OCI-LY1 (cell line): ENCODE results near the gene HKDC1.

ENCODE experiments used
- EZH2 ChIP-seq: fragments of 200-600 bp; sonication (generic), shearing (Covaris generic); IDR thresholded peaks from 2 replicates; pipeline ENCODE4 v1.8.0; 2017; ENCODE audit warnings: borderline replicate concordance, mixed run types, mild to moderate bottlenecking, antibody characterized with exemption, low read length, moderate library complexity, mixed read lengths
- TF ChIP-seq, protein P1 (sequence below): fragments of 200-600 bp; sonication (generic), shearing (Covaris generic); IDR thresholded peaks from 2 replicates; pipeline ENCODE4 v1.5.1; 2017; ENCODE audit warnings: mild to moderate bottlenecking, antibody characterized with exemption, low read length, moderate library complexity, mixed read lengths

DNA sequence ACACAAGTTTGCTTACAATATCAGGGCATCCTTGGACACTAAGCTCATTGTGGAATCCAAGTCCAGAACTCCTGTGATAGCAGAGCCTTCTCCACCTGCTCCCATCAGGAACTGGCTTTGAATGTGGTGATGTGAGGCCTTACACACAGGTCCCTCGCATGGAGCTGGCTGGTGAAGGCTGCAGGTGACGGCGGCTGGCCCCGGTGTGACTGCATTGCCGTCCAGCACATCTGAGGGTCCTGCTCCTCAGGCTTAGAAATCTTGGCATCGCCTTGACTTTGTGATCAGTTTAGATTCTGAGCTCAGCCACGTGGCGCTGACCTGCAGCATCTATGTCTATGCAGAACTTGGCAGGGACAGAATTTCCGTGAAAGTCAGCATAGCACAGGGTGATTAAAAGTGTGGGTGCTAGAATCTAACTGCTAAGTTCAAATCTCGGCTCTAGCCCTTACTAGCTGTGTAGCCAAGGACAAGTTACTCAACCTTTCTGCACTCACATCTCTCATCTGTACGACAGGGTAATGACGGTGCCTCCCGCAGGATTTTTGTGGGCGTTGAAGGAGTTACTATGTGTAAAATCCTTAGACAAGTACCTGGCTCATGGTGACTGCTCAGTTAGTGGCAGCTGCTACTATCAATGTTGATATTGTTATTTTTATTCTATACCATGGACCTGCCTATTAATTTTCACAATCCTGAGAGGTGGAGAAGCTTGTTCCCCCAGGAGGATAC is 26.6 kb downstream of the HKDC1 start:
- TF ChIP-seq, protein P1, sequence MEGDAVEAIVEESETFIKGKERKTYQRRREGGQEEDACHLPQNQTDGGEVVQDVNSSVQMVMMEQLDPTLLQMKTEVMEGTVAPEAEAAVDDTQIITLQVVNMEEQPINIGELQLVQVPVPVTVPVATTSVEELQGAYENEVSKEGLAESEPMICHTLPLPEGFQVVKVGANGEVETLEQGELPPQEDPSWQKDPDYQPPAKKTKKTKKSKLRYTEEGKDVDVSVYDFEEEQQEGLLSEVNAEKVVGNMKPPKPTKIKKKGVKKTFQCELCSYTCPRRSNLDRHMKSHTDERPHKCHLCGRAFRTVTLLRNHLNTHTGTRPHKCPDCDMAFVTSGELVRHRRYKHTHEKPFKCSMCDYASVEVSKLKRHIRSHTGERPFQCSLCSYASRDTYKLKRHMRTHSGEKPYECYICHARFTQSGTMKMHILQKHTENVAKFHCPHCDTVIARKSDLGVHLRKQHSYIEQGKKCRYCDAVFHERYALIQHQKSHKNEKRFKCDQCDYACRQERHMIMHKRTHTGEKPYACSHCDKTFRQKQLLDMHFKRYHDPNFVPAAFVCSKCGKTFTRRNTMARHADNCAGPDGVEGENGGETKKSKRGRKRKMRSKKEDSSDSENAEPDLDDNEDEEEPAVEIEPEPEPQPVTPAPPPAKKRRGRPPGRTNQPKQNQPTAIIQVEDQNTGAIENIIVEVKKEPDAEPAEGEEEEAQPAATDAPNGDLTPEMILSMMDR = no peak
- TF ChIP-seq EZH2 = no peak
